Measurements from ENCODE around the gene SLC30A9. TPM values are rescaled to one million over a fixed set of nuclear protein-coding genes. Genes with fewer than 3 reads are reported as not detected.

SLC30A9 gene
- total and polyA plus RNA-seq, 10 of the 15 experiments (the other 5 are each of a cell fraction or from before 2014, with no cell fraction given), result 12.1 to 75.9 (median 46.6) TPM

DNA sequence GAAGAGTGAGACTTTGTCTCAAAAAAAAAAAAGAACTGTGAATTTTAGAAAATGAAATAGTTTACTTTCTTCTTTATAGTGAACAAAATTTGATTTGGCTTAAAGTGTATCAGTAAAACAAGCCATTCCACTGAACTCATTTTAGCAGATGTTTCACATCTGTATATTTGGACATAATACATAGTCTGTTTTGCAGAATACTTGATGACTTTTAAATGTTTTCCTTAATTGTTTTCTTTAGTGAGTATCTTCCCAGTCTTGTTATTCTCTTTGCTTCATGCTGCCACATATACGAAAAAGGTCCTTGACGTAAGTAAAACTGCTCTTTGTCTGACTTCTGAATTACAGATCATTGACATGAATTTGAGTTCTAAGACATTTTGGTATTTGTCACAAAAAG lies 46.8 kb upstream of the SLC30A9 start:
- Histone ChIP-seq H3K27me3 (replicated peaks in 1 of 2; ENCODE audit: control insufficient read depth in 2 of 2, insufficient read depth in 2 of 2, low read length in 1 of 2) (no peaks in the 10 kb centered on the region), H3K36me3 (ENCODE audit: control insufficient read depth in 2 of 2, insufficient read depth in 2 of 2, low read length in 1 of 2) (peaks cover 0 to 23% of the 10 kb centered on the region in 2 experiments; a peak in 3 of 4 replicates), H3K79me2 (ENCODE audit: control insufficient read depth, insufficient read depth, low read length) (peaks cover 12% of the 10 kb centered on the region), H3K4me1 (ENCODE audit: control insufficient read depth, insufficient read depth, low read length) (no peaks in the 10 kb centered on the region), H3K4me3 (no peak overlapping the region), H2AFZ (ENCODE audit: control insufficient read depth, low read depth, low read length) (no peak overlapping the region), H3K9me3 (replicated peaks; ENCODE audit: control insufficient read depth, insufficient read depth, low read length) (no peaks in the 10 kb centered on the region), H3K27ac (ENCODE audit: control insufficient read depth, insufficient read depth) (no peak overlapping the region), H3K4me2 (ENCODE audit: control insufficient read depth, insufficient read depth) (no peak overlapping the region), H3K9ac (ENCODE audit: control insufficient read depth, insufficient read depth, low read length) (no peak overlapping the region), H4K20me1 (ENCODE audit: control insufficient read depth, insufficient read depth) (no peaks in the 10 kb centered on the region)
- BruUV-seq (replicated peaks), result no TSS peak
- intact Hi-C loops (cut with micrococcal nuclease; ENCODE audit: unreplicated experiment), result no loop called here
- FAIRE-seq (no peak), DNase-seq (ENCODE audit: low read depth, low spot score) (no peak), ATAC-seq (no peak)
- WGBS (ENCODE audit: insufficient coverage, insufficient replicate concordance, low lambda C conversion rate, missing lambda C conversion rate), result 100% methylated on average over 2 of the region's 2 CpGs
- TF ChIP-seq IKZF2 (IDR thresholded peaks at IDR 0.05) (no peak), RCOR1 (conservative IDR thresholded peaks at IDR 0.05; ENCODE audit: low read depth, low read length) (no peak), PML (IDR thresholded peaks at IDR 0.05; ENCODE audit: low read length) (no peak), ZNF274 (IDR thresholded peaks at IDR 0.05; ENCODE audit: insufficient read depth, insufficient read length) (no peak), YY1 (IDR thresholded peaks at IDR 0.05; ENCODE audit: low read depth, low read length) (no peak), TCF12 (IDR thresholded peaks at IDR 0.05; ENCODE audit: low read depth, low read length) (no peak), NBN (IDR thresholded peaks at IDR 0.05) (no peak), WRNIP1 (IDR thresholded peaks at IDR 0.05; ENCODE audit: borderline replicate concordance, low read depth, low read length) (no peak), POLR2A (IDR thresholded peaks at IDR 0.05; ENCODE audit: low read depth, low read length) (no peak), SIX5 (IDR thresholded peaks at IDR 0.05; ENCODE audit: low read depth, low read length, severe bottlenecking) (no peak), KLF5 (IDR thresholded peaks at IDR 0.05; ENCODE audit: partially characterized antibody) (no peak), CHD2 (IDR thresholded peaks at IDR 0.05; ENCODE audit: borderline replicate concordance, low read depth, low read length) (no peak), MXI1 (IDR thresholded peaks at IDR 0.05; ENCODE audit: low read depth, low read length) (no peak), CREM (IDR thresholded peaks at IDR 0.05; ENCODE audit: low read depth) (no peak)
- TF ChIP-seq, protein P1, sequence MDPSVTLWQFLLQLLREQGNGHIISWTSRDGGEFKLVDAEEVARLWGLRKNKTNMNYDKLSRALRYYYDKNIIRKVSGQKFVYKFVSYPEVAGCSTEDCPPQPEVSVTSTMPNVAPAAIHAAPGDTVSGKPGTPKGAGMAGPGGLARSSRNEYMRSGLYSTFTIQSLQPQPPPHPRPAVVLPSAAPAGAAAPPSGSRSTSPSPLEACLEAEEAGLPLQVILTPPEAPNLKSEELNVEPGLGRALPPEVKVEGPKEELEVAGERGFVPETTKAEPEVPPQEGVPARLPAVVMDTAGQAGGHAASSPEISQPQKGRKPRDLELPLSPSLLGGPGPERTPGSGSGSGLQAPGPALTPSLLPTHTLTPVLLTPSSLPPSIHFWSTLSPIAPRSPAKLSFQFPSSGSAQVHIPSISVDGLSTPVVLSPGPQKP (IDR thresholded peaks at IDR 0.05; ENCODE audit: low read depth, low read length), result no peak
- TF ChIP-seq, protein P2, sequence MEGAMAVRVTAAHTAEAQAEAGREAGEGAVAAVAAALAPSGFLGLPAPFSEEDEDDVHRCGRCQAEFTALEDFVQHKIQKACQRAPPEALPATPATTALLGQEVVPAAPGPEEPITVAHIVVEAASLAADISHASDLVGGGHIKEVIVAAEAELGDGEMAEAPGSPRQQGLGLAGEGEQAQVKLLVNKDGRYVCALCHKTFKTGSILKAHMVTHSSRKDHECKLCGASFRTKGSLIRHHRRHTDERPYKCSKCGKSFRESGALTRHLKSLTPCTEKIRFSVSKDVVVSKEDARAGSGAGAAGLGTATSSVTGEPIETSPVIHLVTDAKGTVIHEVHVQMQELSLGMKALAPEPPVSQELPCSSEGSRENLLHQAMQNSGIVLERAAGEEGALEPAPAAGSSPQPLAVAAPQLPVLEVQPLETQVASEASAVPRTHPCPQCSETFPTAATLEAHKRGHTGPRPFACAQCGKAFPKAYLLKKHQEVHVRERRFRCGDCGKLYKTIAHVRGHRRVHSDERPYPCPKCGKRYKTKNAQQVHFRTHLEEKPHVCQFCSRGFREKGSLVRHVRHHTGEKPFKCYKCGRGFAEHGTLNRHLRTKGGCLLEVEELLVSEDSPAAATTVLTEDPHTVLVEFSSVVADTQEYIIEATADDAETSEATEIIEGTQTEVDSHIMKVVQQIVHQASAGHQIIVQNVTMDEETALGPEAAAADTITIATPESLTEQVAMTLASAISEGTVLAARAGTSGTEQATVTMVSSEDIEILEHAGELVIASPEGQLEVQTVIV (IDR thresholded peaks at IDR 0.05; ENCODE audit: borderline replicate concordance, partially characterized antibody), result no peak
- TF ChIP-seq, protein P3, sequence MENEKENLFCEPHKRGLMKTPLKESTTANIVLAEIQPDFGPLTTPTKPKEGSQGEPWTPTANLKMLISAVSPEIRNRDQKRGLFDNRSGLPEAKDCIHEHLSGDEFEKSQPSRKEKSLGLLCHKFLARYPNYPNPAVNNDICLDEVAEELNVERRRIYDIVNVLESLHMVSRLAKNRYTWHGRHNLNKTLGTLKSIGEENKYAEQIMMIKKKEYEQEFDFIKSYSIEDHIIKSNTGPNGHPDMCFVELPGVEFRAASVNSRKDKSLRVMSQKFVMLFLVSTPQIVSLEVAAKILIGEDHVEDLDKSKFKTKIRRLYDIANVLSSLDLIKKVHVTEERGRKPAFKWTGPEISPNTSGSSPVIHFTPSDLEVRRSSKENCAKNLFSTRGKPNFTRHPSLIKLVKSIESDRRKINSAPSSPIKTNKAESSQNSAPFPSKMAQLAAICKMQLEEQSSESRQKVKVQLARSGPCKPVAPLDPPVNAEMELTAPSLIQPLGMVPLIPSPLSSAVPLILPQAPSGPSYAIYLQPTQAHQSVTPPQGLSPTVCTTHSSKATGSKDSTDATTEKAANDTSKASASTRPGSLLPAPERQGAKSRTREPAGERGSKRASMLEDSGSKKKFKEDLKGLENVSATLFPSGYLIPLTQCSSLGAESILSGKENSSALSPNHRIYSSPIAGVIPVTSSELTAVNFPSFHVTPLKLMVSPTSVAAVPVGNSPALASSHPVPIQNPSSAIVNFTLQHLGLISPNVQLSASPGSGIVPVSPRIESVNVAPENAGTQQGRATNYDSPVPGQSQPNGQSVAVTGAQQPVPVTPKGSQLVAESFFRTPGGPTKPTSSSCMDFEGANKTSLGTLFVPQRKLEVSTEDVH (IDR thresholded peaks at IDR 0.05; ENCODE audit: low read depth, partially characterized antibody), result no peak
- TF ChIP-seq, protein P4, sequence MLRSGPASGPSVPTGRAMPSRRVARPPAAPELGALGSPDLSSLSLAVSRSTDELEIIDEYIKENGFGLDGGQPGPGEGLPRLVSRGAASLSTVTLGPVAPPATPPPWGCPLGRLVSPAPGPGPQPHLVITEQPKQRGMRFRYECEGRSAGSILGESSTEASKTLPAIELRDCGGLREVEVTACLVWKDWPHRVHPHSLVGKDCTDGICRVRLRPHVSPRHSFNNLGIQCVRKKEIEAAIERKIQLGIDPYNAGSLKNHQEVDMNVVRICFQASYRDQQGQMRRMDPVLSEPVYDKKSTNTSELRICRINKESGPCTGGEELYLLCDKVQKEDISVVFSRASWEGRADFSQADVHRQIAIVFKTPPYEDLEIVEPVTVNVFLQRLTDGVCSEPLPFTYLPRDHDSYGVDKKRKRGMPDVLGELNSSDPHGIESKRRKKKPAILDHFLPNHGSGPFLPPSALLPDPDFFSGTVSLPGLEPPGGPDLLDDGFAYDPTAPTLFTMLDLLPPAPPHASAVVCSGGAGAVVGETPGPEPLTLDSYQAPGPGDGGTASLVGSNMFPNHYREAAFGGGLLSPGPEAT (IDR thresholded peaks at IDR 0.05; ENCODE audit: low read depth), result no peak
- in situ Hi-C loops (cut with MboI), result no loop called here
- ChIA-PET POLR2A (no interaction called here), RAD21 (ENCODE audit: unreplicated experiment) (no interaction called here), CTCF (no interaction called here), SMC1A (ENCODE audit: uncharacterized antibody, unreplicated experiment) (no interaction called here)
